DOHH2 (cell line): Measurements from ENCODE around the gene GALNT18.

Experiments
- H3F3A ChIP-seq: fragments of 200-600 bp; sonication (generic), shearing (Covaris generic); 2 replicates; pipeline ENCODE4 v1.6.0; 2016; ENCODE audit warnings: antibody characterized with exemption, mild to moderate bottlenecking; ENCODE audit not compliant: control insufficient read depth, insufficient read depth
- H3K27ac ChIP-seq: fragments of 200-600 bp; sonication (generic); 2 replicates; pipeline ENCODE4 v1.5.1; 2014; ENCODE audit warnings: low read depth, mild to moderate bottlenecking, low read length, moderate library complexity
- H3K27me3 ChIP-seq: fragments of 200-600 bp; sonication (generic); 2 replicates; pipeline ENCODE4 v1.6.1; 2014; ENCODE audit warnings: mild to moderate bottlenecking, low read length, mixed read lengths; ENCODE audit not compliant: control insufficient read depth
- H3K36me3 ChIP-seq: fragments of 200-600 bp; sonication (generic); 2 replicates; pipeline ENCODE4 v1.6.1; 2014; ENCODE audit warnings: mild to moderate bottlenecking, low read length, moderate library complexity, mixed read lengths; ENCODE audit not compliant: control insufficient read depth
- H3K4me1 ChIP-seq: fragments of 200-600 bp; sonication (generic); 2 replicates; pipeline ENCODE4 v1.6.1; 2014; ENCODE audit warnings: mild to moderate bottlenecking, low read length, mixed read lengths; ENCODE audit not compliant: control insufficient read depth
- H3K4me2 ChIP-seq: fragments of 200-600 bp; sonication (generic); 2 replicates; pipeline ENCODE4 v1.6.0; 2014; ENCODE audit warnings: mild to moderate bottlenecking, low read length, moderate library complexity
- H3K4me3 ChIP-seq: fragments of 200-600 bp; sonication (generic); 2 replicates; pipeline ENCODE4 v1.5.1; 2014; ENCODE audit warnings: mild to moderate bottlenecking, low read length, mixed read lengths
- H3K79me2 ChIP-seq: fragments of 200-600 bp; sonication (generic); 2 replicates; pipeline ENCODE4 v1.6.1; 2014; ENCODE audit warnings: mild to moderate bottlenecking, low read length, mixed read lengths; ENCODE audit not compliant: control insufficient read depth
- H3K9me2 ChIP-seq: fragments of 200-600 bp; sonication (generic); replicated peaks from 2 replicates; pipeline ENCODE4 v1.6.1; 2014; ENCODE audit warnings: mild to moderate bottlenecking, low read length, mixed read lengths; ENCODE audit not compliant: control insufficient read depth
- H3K9me3 ChIP-seq: fragments of 200-600 bp; sonication (generic); 2 replicates; pipeline ENCODE4 v1.6.1; 2014; ENCODE audit warnings: antibody characterized with exemption, low read length, mixed read lengths; ENCODE audit not compliant: control insufficient read depth, insufficient read depth
- H4K20me1 ChIP-seq: fragments of 200-600 bp; sonication (generic); 2 replicates; pipeline ENCODE4 v1.6.0; 2014; ENCODE audit warnings: low read depth, mild to moderate bottlenecking, antibody characterized with exemption, low read length, moderate library complexity; ENCODE audit not compliant: control insufficient read depth, insufficient read depth
- EZH2phosphoT487 ChIP-seq: fragments of 200-600 bp; sonication (generic); IDR thresholded peaks from 2 replicates; pipeline ENCODE4 v1.6.1; 2017; ENCODE audit warnings: borderline replicate concordance, mild to moderate bottlenecking, antibody characterized with exemption, low read length, moderate library complexity, mixed read lengths
- TF ChIP-seq, protein P1 (sequence below): fragments of 200-600 bp; sonication (generic); IDR thresholded peaks from one replicate; pipeline ENCODE4 v1.5.1; 2014; ENCODE audit warnings: antibody characterized with exemption, mild to moderate bottlenecking, low read depth, low read length; ENCODE audit not compliant: poor library complexity, severe bottlenecking

GALNT18 gene

DNA sequence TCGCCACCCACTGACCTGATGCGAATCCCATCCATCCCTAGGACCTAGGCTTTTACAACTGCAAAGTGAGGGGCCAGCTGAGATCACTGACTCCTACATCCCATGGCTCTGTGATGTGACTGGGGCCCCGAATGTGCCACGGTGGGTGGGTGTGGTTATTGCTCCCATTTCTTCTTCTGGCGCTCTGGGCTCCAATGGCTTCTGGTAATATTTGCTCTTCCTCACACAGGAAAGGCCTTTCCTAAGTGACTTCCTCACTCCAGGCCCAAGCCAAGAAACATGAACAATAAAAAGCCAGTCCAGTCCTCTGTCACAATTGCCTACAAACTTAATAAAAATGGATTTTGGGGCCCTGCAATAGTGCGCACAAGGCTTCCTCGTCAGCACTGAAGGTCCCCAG is 78.1 kb downstream of the GALNT18 start:
- Histone ChIP-seq H3K4me3 (no peak overlapping the region), H4K20me1 (no peaks in the 10 kb centered on the region), H3K27me3 (no peaks in the 10 kb centered on the region), H3K4me2 (no peak overlapping the region), H3K27ac (no peak overlapping the region), H3K9me2 (no peaks in the 10 kb centered on the region), H3K9me3 (no peaks in the 10 kb centered on the region), H3K4me1 (no peaks in the 10 kb centered on the region), H3K36me3 (no peaks in the 10 kb centered on the region), H3F3A (no peaks in the 10 kb centered on the region), H3K79me2 (no peaks in the 10 kb centered on the region)
- no peak for TF ChIP-seq EZH2phosphoT487
- TF ChIP-seq, protein P1, sequence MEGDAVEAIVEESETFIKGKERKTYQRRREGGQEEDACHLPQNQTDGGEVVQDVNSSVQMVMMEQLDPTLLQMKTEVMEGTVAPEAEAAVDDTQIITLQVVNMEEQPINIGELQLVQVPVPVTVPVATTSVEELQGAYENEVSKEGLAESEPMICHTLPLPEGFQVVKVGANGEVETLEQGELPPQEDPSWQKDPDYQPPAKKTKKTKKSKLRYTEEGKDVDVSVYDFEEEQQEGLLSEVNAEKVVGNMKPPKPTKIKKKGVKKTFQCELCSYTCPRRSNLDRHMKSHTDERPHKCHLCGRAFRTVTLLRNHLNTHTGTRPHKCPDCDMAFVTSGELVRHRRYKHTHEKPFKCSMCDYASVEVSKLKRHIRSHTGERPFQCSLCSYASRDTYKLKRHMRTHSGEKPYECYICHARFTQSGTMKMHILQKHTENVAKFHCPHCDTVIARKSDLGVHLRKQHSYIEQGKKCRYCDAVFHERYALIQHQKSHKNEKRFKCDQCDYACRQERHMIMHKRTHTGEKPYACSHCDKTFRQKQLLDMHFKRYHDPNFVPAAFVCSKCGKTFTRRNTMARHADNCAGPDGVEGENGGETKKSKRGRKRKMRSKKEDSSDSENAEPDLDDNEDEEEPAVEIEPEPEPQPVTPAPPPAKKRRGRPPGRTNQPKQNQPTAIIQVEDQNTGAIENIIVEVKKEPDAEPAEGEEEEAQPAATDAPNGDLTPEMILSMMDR, result no peak

DNA sequence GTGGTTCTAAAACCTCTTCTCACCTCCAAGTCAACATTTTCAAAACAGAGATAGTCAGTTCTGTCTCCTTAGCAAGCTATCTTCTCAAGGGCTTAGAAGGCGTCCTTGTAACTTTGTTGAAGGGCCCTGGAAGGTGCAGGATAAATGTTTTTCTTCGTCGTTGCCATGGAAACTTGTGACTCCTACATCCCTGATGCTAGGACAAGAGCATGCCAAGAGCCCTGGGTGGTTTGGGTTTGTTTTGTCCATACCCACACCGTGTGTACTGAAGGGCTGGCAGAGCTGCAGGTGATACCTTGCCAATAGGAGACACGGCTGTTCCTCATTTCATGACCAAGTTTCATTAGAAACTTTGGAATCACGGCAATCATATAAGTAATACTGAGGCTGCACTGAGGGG is 81.6 kb downstream of the GALNT18 start:
- H3K27ac ChIP-seq, result no peak overlapping the region
- H4K20me1 ChIP-seq, result no peaks in the 10 kb centered on the region
- no peaks in the 10 kb centered on the region for H3K36me3 ChIP-seq
- H3K79me2 ChIP-seq, result no peaks in the 10 kb centered on the region
- no peaks in the 10 kb centered on the region for H3F3A ChIP-seq
- H3K9me2 ChIP-seq, result no peaks in the 10 kb centered on the region
- H3K4me2 ChIP-seq, result no peak overlapping the region
- H3K4me3 ChIP-seq, result no peak overlapping the region
- no peaks in the 10 kb centered on the region for H3K9me3 ChIP-seq
- TF ChIP-seq, protein P1, result no peak
- no peak for TF ChIP-seq EZH2phosphoT487
- H3K27me3 ChIP-seq, result no peaks in the 10 kb centered on the region
- H3K4me1 ChIP-seq, result no peaks in the 10 kb centered on the region

DNA sequence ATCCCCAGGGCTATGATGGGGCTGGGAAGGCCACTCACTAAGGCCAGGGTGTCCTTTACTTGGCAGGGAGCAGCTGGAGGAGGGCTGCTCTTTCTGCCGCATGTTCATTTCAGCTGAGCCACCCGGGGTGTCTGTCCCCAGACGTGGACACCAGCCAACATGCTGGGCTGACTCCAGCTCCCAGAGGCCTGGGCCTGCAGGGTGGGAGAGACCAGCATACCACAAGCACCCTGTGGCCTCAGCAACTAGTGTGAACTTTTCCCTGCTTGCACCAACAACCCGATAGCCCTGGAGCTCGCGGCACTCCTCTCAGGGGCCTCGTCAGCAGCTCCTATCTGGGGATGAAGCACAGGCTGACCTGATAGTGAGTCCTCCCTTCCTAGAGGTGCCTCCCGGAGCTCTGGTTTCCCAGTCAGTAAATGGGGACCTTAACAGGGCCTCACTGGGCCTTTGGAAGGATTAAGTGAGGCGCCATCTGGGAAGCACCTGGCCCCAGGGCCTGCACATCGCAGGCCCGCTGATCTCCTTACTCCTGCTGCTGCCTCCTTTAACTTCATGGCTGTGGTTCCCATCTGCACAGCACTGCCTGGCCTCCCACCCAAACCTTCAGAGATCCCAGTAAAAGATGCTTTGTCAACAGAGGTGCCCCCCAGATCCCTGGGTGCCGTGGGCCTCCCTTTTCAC is 83.4 kb downstream of the GALNT18 start:
- Histone ChIP-seq H3K79me2 (no peaks in the 10 kb centered on the region), H4K20me1 (no peaks in the 10 kb centered on the region), H3K27me3 (no peaks in the 10 kb centered on the region), H3K27ac (no peak overlapping the region), H3K4me2 (no peak overlapping the region), H3F3A (no peaks in the 10 kb centered on the region), H3K4me1 (no peaks in the 10 kb centered on the region), H3K36me3 (no peaks in the 10 kb centered on the region), H3K4me3 (no peak overlapping the region), H3K9me2 (no peaks in the 10 kb centered on the region), H3K9me3 (no peaks in the 10 kb centered on the region)
- TF ChIP-seq EZH2phosphoT487, result no peak
- TF ChIP-seq, protein P1, result no peak
